Activated CD8-positive, alpha-beta memory T cell treated with anti-CD3 and anti-CD28 coated beads for 48 hours (primary cell): Measurements from ENCODE around the gene CTBP2.

ENCODE experiments used
- DNase-seq, 3 experiments: peaks; one replicate each; pipeline ENCODE4 v3.0.0-alpha.2; 2020; ENCODE audit warnings: low read depth in 2 of 3, low spot score in 2 of 3

CTBP2 gene

DNA sequence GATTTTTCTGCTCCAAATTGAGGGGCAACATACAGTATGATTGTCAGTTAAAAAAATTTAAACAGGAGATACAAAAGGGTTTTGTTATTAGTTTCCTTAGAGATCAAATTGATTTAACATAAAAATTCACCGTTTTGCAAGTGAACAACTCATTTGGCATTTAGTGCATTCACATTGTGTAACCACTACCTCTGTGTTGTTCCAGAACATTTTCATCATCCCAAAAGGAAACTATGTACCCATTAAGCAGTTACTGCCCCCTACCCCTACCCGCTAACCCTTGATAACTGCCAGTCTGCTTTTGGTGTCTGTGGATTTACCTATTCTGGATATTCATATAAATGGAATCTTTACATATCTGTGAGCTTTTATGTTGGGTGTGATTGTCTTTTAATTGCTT, 215.4 kb downstream of the CTBP2 start:
- DNase-seq, result no peak

DNA sequence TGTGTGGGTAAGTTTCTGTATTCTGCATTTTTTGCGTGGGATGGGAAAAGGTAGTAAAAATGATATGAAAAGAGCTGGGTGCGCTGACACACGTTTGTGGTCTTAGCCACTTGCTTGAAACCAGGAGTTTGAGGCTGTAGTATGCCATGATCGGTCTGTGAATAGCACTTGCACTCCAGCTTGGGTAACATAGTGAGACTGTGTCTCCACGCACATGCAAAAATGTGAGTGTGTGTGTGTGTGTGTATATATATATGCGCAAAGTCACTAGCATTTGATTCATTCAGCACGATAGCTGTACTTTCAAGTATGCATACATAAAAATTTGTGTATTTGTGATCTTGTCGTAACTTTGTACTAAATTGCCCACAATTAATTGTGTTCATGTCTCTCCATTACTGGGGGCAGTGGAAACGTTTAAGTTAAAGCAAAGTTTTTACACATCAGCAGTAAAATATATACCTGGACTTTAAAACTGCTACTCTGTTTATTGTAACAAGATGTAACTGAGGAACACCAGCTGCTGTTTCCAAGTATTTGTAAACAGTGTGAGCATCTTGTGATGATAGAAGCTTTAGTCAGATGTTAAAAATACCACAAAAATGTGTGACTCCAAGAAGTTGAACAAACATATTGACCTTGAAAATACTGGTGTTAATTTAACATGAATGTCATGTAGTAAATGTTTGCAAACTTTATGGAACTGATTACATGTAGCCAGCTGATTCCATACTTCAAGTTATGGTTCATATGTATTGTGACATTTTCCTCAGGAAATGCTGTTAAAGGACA, 216.9 kb downstream of the CTBP2 start:
- DNase-seq, result no peak

DNA sequence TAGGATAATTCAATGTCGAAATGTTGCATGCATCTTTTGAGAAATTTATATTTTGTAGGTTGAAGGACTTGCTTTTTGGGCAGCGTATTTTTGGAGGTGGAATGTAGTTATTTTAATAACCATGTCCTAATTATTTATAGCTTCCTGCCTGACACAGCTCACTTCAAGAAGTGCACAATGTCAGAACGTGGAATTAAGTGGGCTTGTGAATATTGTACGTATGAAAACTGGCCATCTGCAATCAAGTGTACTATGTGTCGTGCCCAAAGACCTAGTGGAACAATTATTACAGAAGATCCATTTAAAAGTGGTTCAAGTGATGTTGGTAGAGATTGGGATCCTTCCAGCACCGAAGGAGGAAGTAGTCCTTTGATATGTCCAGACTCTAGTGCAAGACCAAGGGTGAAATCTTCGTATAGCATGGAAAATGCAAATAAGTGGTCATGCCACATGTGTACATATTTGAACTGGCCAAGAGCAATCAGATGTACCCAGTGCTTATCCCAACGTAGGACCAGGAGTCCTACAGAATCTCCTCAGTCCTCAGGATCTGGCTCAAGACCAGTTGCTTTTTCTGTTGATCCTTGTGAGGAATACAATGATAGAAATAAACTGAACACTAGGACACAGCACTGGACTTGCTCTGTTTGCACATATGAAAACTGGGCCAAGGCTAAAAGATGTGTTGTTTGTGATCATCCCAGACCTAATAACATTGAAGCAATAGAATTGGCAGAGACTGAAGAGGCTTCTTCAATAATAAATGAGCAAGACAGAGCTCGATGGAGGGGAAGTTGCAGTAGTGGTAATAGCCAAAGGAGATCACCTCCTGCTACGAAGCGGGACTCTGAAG, 217.8 kb downstream of the CTBP2 start:
- no peak for DNase-seq

DNA sequence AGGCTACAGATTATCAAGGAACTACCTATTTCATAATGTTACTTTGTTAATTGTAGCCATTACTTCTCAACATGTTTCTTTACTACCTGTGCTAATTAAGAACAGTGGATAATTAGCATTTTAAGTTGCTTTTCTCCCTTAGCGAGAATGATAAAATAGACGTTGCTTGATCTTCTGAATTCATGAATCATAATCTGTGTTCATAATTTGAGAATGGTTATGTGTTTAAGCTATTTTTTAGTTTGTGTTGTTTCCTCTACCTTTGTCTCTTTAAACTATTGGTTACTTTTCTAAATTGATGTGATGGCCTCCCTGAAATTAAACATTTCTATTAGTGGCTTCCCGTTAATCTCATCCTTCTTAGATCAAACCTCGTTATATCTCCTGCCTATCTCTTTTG, 218.5 kb downstream of the CTBP2 start, which contains the start of gene ZRANB1:
TSS of gene ZRANB1 (plus strand) at position 301 of the 400 bp plus-strand sequence. CDS start 371 bp downstream, outside the sequence.
- DNase-seq, result no peak

DNA sequence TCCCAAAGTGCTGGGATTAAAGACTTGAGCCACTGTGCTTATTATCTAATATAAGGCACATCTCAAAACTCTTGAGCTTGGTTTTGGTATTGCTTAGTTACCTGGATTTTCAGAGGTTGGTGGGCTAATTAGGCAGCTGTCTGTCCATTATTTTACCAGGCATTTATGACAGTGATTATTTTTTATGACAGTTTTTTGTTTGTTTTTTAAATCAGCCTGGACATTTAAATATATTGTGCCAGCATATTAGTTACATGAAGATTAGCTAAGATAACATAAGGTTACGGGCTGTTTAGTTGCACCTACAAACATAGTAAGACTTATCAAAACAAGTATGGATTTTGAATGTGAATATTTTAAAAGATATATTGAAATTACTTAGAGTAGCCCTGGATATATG, 221.1 kb downstream of the CTBP2 start:
- DNase-seq, result no peak

DNA sequence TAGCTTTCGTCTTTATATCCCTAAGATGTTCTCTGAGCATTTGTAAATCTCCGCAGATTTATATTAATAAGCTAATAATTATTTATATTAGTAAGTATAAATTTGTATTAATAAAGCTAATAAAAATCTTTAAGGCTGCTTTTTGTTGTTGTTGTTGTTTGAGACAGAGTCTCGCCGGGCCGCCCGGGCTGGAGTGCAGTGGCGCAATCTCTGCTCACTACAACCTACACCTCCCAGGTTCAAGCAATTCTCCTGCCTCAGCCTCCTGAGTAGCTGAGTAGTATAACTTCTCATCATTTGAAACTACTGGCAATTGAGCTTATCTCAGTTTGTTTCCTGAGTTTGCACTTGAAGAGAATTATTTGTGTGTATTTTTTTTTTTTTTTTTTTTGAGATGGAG, 223.6 kb downstream of the CTBP2 start:
- no peak for DNase-seq

- DNase-seq, result no peak
These were observed 224.4 kb downstream of the CTBP2 start for GRCh38 chr10:124935946-124936345.
